HUES48 (cell line): ENCODE results near the gene TOX2.

Experiments
- H3K27ac ChIP-seq: one replicate; pipeline ENCODE4 v1.7.0; 2013; ENCODE audit warnings: low read depth, low read length, inconsistent platforms
- H3K27me3 ChIP-seq: 2 replicates; pipeline ENCODE4 v1.6.1; 2013; ENCODE audit warnings: mild to moderate bottlenecking, low read length; ENCODE audit not compliant: control insufficient read depth, insufficient read depth
- H3K36me3 ChIP-seq: 2 replicates; pipeline ENCODE4 v1.6.1; 2013; ENCODE audit warnings: low read length; ENCODE audit not compliant: control insufficient read depth, insufficient read depth
- H3K4me1 ChIP-seq: 2 replicates; pipeline ENCODE4 v1.6.1; 2013; ENCODE audit warnings: mild to moderate bottlenecking, low read length; ENCODE audit not compliant: control insufficient read depth, insufficient read depth
- H3K4me3 ChIP-seq: 2 replicates; pipeline ENCODE4 v1.5.1; 2013; ENCODE audit warnings: mild to moderate bottlenecking, low read depth, low read length
- H3K9ac ChIP-seq: 2 replicates; pipeline ENCODE4 v1.6.1; 2013; ENCODE audit warnings: mild to moderate bottlenecking, low read depth, low read length, moderate library complexity
- H3K9me3 ChIP-seq: 2 replicates; pipeline ENCODE4 v1.6.1; 2013; ENCODE audit warnings: low read length; ENCODE audit not compliant: control insufficient read depth, insufficient read depth

TOX2 gene

DNA sequence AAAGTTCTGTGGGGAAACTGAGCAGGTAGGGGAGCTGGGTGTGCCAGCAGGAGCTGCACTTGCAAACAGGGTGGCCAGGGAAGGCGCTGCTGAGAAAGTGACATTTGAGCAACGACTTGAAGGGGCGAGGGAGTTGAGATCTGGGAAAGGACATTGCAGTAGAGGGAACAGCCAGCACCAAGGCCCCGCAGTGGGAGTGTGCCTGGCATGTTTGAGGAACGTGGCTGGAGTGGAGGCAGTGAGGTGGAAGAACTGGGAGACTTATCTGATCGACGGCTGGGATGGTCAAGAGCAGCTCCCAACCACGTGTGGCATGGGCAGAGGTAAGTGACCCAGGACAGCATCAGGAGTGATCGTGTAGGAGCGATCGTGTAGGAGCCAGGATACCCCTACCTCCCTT is 77.3 kb downstream of the TOX2 start:
- no peak overlapping the region for H3K4me3 ChIP-seq
- H3K9ac ChIP-seq, result no peak overlapping the region
- H3K4me1 ChIP-seq, result no peaks in the 10 kb centered on the region
- H3K9me3 ChIP-seq, result no peaks in the 10 kb centered on the region
- H3K27me3 ChIP-seq, result no peaks in the 10 kb centered on the region
- no peaks in the 10 kb centered on the region for H3K36me3 ChIP-seq
- H3K27ac ChIP-seq, result no peak overlapping the region

DNA sequence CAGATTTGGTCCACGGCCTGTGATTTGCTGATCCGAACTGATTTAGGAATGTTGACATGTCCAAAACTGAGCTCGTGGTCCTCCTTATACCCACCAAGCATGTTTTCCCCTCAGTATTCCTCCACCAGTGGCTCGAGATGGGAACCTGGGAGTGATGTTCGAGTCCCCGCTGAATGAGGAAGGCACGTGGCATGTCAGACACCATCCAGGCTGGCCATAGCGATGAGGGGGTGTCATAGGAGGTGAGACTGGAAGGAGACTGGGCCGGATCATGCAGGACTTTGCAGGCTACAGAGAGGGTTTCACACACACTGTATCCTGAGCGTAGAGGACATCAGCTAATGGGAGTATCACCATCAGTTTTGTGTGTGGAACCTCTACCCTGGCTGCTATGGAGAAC is 78.2 kb downstream of the TOX2 start:
- H3K27me3 ChIP-seq, result no peaks in the 10 kb centered on the region
- no peak overlapping the region for H3K9ac ChIP-seq
- H3K36me3 ChIP-seq, result no peaks in the 10 kb centered on the region
- no peak overlapping the region for H3K27ac ChIP-seq
- H3K9me3 ChIP-seq, result no peaks in the 10 kb centered on the region
- H3K4me3 ChIP-seq, result no peak overlapping the region
- H3K4me1 ChIP-seq, result no peaks in the 10 kb centered on the region

DNA sequence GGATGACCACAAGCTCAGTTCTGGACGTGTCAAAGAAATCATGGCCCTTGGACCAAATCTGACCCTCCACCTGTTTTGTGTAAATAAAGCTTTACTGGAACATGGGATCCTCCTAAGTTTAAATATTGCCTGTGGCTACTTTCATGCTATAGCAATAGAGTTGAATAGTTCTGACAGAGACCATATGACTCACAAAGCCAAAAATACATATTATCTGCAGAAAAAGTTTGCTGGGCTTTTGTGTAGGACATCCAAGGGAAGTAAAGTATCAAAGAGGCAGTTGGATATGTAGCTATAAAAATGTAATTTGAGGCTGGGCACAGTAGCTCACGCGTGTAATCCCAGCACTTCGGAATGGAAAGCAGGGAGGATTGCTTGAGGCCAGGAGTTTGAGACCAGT is 78.9 kb downstream of the TOX2 start:
- no peaks in the 10 kb centered on the region for H3K9me3 ChIP-seq
- no peaks in the 10 kb centered on the region for H3K36me3 ChIP-seq
- H3K9ac ChIP-seq, result no peak overlapping the region
- no peaks in the 10 kb centered on the region for H3K4me1 ChIP-seq
- no peak overlapping the region for H3K27ac ChIP-seq
- no peaks in the 10 kb centered on the region for H3K27me3 ChIP-seq
- no peak overlapping the region for H3K4me3 ChIP-seq

DNA sequence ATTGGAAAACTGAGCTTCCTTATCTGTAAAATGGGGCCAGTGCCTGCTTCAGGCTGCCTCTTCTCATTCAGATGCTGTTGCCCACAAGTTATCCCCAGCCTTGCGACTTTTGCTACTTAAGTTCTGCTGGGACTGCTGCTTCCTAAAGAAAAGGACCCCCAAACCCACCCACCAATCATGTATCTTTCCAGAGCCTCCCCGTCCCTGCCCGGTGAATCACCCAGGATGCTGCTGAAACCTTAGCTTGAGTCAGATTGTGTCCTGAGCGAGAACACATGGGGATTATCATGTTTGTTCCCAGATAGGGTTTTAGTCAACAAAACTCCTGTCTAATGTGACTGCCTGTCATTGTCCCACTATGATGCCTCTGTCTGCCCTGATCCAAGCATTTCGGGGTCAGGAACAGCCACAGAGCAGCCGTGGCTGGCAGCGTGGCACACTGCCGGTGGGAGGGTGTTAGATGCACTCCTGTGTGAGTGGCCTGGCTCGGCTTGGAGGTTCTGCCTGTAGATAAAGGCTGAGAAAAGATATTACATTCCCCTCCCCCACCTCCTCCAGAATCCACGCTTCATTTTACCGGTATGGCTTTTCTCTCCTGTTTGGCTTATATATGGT is 79.9 kb downstream of the TOX2 start:
- Histone ChIP-seq H3K36me3 (no peaks in the 10 kb centered on the region), H3K27me3 (no peaks in the 10 kb centered on the region), H3K4me3 (no peak overlapping the region), H3K27ac (no peak overlapping the region), H3K9me3 (no peaks in the 10 kb centered on the region), H3K4me1 (no peaks in the 10 kb centered on the region), H3K9ac (no peak overlapping the region)

DNA sequence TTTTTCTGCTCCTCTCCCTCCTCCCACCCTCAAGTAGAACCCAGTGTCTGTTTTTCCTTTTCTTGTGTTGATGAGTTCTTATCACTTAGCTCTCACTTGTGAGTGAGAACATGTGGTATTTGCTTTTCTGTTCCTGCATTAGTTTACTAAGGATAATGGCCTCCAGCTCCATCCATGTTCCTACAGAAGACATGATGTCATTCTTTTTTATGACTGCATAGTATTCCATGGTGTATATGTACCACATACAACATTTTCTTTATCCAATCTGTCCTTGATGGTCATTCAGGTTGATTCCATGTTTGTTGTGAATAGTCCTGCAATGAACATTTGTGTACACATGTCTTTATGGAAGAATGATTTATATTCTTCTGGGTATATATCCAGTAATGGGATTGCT is 81.0 kb downstream of the TOX2 start:
- Histone ChIP-seq H3K27ac (no peak overlapping the region), H3K27me3 (no peaks in the 10 kb centered on the region)

DNA sequence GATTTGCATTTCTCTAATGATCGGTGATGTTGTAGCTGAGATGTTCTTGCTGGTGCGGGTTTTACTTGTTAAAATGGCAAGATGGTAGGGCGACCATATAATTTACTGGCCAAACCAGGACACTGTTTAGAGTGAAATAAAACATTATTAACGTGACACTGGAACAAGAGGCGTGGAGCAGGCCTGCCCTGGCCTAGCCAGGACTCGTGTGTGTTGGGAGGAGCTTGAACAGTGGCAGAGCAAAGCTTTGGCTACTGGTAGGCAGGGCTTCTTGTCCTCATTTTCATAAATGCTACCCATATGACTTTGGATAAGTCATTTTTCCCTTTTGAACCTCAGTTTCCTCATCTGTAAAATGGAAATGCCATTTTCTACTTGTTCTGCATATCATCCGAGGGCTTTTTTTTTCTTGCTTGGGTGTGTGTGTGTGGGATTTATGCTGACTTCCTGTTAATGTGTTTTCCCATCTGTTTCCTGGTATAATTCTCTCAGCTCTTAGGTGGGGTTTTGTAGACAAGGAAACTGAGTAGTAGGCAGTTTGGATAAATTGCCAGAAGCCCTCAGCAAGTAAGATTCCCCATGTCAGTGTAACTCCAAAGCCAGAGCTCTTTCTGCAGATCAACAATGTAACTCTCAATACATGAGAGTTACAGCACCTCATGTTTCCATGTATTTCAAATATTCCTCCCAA is 81.7 kb downstream of the TOX2 start:
- Histone ChIP-seq H3K36me3 (no peaks in the 10 kb centered on the region), H3K27ac (no peak overlapping the region), H3K9ac (no peak overlapping the region), H3K9me3 (no peaks in the 10 kb centered on the region), H3K4me3 (no peak overlapping the region), H3K4me1 (no peaks in the 10 kb centered on the region), H3K27me3 (no peaks in the 10 kb centered on the region)

More for the DNA sequence above, 81.0 kb downstream of the TOX2 start:
- Histone ChIP-seq H3K4me1 (no peaks in the 10 kb centered on the region), H3K9me3 (no peaks in the 10 kb centered on the region), H3K4me3 (no peak overlapping the region), H3K9ac (no peak overlapping the region), H3K36me3 (no peaks in the 10 kb centered on the region)

DNA sequence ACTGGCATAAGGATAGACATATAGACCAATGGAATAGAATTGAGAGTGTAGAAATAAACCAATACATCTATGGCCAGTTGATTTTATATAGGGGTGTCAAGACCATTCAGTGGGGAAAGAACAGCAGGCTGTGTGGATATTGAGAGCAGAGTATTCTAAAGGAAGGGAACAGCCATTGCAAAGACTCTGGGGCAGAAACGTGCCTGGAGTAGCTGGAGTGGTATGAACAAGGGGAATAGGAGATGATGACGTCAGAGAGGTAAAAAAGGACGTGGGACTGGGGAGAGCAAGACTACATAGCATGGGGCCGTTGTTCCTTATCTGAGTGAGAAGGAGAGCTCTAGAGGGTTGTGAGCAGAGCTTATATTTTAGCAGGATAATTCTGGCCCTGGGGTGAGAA is 85.2 kb downstream of the TOX2 start:
- H3K27ac ChIP-seq, result no peak overlapping the region

DNA sequence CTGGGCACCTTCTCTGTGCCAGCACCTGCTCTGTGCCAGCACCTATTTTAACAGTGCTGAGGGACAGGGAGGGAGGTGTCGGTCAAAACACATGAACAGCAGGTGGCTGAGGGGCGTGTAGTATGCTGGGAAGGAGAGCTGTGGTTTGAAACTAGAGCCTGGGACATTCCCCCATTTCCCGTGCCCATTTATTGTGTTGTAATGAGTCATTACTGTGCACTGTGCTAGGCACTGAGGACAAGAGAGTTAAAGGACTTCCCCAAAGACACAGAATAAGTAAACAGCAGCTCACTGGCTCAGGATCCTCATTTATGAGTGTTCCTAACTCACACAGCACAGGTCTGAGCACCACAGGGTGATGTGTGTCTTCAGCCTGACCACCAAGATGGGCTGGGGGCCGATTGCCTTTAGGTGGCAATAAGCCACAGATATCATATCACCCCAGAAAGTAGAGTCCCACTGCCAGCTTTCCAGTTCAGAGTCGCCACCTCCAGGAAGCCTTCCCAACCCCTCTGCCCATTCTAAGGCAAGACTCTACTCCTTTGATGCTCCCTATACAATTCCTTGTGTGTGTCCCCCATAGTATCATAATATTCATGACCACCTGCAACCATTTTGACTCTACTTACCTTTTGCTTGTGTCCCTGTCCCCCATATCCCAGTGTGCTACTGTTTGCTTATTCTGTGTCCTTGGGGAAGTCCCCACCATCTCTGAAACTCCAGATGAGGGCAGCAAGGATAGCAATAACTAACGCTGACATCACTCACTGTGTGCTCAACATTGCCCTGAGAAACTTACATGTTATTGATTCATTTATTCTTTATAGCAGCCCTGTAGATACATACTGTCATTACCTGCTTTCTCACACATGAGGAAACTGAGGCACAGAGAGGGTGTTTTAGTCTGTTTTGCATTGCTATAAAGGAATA is 87.3 kb downstream of the TOX2 start:
- H3K27me3 ChIP-seq, result no peaks in the 10 kb centered on the region
- H3K4me1 ChIP-seq, result no peaks in the 10 kb centered on the region
- no peak overlapping the region for H3K27ac ChIP-seq
- no peak overlapping the region for H3K4me3 ChIP-seq
- no peaks in the 10 kb centered on the region for H3K9me3 ChIP-seq
- no peak overlapping the region for H3K9ac ChIP-seq
- no peaks in the 10 kb centered on the region for H3K36me3 ChIP-seq

More for the DNA sequence above, 85.2 kb downstream of the TOX2 start:
- no peak overlapping the region for H3K4me3 ChIP-seq
- no peak overlapping the region for H3K9ac ChIP-seq
- no peaks in the 10 kb centered on the region for H3K27me3 ChIP-seq
- H3K36me3 ChIP-seq, result no peaks in the 10 kb centered on the region
- H3K9me3 ChIP-seq, result no peaks in the 10 kb centered on the region
- H3K4me1 ChIP-seq, result no peaks in the 10 kb centered on the region

DNA sequence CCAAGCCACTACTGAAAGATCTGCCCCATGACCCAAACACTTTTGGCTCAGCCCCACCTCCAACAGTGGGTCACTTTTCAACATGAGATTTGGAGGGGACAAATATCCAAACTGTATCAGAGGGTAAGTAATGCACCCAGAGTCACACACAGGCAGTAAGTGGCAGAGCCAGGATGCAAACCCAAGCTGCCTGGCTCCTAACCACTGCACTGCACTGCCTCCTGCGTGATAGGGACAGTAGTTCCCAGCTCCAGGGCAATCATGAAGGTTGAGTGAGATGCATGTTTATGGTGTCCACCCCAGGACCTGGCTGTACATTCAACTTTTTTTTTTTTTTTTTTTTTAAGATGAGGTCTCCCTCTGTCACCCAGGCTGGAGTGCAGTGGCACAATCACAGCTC is 88.2 kb downstream of the TOX2 start:
- Histone ChIP-seq H3K27ac (no peak overlapping the region), H3K9ac (no peak overlapping the region), H3K36me3 (no peaks in the 10 kb centered on the region), H3K4me3 (no peak overlapping the region), H3K9me3 (no peaks in the 10 kb centered on the region), H3K4me1 (no peaks in the 10 kb centered on the region), H3K27me3 (no peaks in the 10 kb centered on the region)

DNA sequence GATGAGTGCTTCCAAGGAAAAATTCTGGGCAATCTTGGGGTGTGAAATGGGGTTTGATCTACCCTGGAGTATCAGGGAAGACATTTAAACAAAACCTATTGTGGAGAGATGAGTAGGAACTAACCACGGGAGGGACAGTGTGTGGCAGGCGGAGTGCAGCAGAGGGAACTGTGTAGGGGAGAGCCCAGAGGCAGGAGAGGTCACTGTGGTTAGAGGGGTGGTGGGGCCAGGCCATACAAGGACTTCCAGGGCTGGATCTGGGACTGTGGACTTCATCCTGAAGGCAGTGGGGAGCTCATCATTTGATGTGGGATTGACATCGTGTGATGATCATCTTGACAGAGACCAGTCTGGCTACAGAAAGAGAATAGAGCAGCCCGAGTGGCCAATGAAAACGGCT is 89.0 kb downstream of the TOX2 start:
- H3K4me1 ChIP-seq, result no peaks in the 10 kb centered on the region

More for the DNA sequence above, 89.0 kb downstream of the TOX2 start:
- Histone ChIP-seq H3K36me3 (no peaks in the 10 kb centered on the region), H3K4me3 (no peak overlapping the region), H3K9me3 (no peaks in the 10 kb centered on the region), H3K27me3 (no peaks in the 10 kb centered on the region), H3K9ac (no peak overlapping the region), H3K27ac (no peak overlapping the region)
